NCI-H526 (cell line): ENCODE data around the gene PSMC4.
"Not testable (repeated sequence)": the region's sequence is repeated elsewhere in the genome, so short reads cannot be mapped to it uniquely, and the experiment has no call there.

Experiments used
- DNase-seq, 2 experiments: peaks; one replicate each; lab custom pipeline; 2025; lab: John Stamatoyannopoulos, UW

PSMC4 gene

DNA sequence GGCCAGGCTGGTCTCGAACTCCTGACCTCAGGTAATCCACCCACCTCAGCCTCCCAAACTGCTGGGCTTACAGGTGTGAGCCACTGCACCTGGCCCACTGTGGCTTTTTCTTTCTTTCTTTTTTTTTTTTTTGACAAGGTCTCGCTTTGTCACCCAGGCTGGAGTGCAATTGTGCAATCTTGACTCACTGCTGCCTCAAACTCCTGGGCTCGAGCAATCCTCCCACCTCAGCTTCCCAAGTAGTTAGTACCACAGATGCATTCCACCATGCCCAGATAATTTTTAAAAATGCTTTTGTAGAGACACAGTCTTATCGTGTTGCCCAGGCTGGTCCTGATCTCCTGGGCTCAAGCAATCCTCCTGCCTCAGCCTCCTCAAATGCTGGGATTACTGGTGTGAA is 24.4 kb upstream of the PSMC4 start:
- no peak for DNase-seq

DNA sequence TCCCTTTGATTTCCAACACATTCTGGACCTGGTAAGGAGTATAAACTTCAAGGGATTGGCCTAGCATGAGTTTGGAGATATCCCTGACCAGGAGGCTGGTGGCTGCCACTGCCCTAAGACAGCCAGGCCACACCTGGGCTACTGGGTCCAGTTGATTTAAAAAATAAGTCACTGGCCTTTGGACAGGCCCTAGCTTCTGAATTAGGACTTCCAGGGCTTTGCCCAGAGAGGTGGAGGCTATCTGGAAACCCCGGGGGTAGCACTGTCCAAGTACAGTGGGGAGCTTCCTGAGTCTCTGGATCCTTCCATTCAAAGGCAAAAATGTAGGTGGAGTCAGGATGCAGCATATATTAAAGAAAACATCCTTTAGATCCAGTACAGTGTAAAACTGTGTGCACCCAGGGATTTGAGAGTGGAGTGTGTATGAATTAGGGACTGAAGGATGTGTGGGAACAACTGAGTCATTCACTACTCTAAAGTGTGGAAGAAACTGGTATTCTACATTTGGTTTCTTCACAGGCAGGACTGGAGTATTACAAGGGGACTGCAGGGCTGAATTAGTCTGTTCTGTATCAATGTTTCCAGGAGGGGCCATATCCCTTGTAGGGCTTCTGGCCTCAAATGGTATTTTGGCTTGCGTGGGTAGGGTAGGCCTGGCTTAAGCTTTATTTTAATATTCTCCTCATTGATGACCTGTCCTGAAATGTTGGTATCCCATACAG is 21.8 kb upstream of the PSMC4 start:
- DNase-seq = no peak

GRCh38 chr19:39951065-39951650 is 19.8 kb upstream of the PSMC4 start:
- no peak for DNase-seq

- DNase-seq = no peak
These were observed 19.3 kb upstream of the PSMC4 start for GRCh38 chr19:39951686-39952085.

DNA sequence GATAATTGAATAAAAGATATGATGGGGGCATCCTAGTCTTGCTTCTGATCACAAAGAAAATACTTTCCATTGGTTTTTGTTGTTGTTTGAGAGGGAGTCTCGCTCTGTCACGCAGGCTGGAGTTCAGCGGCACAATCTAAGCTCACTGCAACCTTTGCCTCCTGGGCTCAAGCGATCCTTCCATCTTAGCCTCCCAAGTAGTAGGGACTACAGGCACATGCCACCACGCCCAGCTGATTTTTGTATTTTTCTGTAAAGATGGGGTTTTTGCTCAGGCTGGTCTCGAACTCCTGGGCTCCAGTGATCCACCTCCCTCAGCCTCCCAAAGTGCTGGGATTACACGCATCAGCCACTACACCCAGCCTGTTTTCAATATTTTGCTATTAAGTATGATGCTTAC is 17.1 kb upstream of the PSMC4 start:
- DNase-seq = no peak

- DNase-seq = not testable (repeated sequence)
These were observed 13.1 kb upstream of the PSMC4 start for GRCh38 chr19:39957886-39958285.

DNA sequence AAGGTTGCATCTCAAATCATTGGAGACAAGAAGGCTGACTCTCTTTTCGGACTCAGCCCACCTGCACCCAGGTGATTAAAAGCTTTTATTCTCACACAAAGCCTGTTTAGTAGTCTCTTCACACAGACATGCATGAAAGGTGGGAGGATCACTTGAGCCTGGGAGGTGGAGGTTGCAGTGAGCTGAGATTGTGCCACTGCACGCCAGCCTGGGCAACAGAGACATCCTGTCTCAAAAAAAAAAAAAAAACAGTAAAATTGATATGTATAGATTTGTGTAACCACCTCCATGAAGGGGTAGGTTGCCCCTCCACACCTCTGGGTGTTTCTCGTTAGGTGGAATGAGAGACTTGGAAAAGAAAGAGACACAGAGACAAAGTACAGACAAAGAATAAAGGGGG is 12.0 kb upstream of the PSMC4 start:
- not testable (repeated sequence) for DNase-seq

- DNase-seq = not testable (repeated sequence)
These were observed 11.6 kb upstream of the PSMC4 start for GRCh38 chr19:39959407-39959806.

GRCh38 chr19:39963898-39964297 is 7.1 kb upstream of the PSMC4 start:
- DNase-seq = no peak

DNA sequence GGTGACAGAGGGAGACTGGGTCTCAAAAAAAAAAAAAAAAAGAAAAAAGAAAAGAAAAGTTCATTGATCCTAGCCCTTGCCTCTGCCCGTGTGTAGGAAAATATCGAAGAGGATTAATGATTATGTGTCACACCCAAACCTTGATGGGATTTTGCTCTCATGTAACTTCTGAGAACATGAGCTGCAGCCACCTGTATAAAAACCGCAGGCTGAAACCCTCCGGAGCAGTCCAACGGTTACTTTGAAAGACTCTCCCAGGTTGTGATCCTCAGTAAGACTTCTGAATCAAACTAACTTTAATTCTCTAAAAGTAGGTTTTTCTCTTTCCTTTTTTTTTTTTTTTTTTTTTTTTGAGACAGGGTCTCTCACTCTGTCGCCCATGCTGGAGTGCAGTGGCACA is 4.3 kb upstream of the PSMC4 start:
- DNase-seq = no peak

DNA sequence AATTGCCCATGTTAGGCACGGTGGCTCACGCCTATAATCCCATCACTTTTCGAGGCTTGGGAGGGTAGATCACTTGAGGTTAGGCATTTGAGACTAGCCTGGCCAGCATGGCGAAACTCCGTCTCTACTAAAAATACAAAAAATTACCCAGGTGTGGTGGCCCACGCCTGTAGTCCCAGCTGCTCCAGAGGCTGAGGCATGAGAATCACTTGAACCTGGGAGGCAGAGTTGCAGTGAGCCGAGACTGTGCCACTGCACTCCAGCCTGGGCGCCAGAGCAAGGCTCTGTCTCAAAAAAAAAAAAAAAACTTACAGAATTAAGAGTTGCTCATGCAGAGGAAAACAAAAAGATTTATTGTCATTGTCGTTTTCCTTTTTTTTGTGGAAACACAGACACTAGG is 3.4 kb upstream of the PSMC4 start:
- DNase-seq = no peak

- no peak for DNase-seq
These were observed 2.2 kb upstream of the PSMC4 start for GRCh38 chr19:39968789-39969188.

DNA sequence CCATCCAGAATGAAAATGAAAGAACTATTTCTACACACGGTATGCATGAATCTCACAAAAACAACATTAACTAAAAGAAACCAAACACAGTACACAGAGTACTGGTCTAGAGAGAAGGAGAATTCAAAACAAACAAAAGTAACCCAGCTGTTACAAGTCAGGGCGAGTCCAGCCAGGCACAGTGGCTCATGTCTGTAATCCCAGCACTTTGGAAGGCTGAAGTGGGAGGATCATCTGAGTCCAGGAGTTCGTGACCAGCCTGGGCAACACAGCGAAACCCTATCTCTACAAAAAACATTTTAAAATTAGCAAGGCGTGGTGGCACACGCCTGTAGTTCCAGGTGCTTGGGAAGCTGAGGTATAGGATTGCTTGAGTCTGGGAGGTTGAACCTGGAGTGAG is 1.7 kb upstream of the PSMC4 start:
- no peak for DNase-seq

GRCh38 chr19:39969681-39970424 is 1.1 kb upstream of the PSMC4 start:
- DNase-seq = no peak

DNA sequence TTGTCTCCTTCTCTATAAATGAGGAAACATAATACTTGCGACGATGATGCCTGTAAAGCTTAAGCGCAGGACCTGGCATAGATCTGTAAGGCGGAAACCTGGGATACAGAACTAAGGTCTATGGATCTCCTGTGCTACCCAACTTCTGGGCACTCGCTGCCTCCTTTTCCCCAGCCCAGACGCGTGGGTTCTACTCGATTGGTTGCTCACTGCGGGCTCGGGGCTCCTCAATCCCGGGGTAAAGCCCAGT is 615 bp upstream of the PSMC4 start:
- peak in 1 of 2 experiments; percentile 76 for DNase-seq

DNA sequence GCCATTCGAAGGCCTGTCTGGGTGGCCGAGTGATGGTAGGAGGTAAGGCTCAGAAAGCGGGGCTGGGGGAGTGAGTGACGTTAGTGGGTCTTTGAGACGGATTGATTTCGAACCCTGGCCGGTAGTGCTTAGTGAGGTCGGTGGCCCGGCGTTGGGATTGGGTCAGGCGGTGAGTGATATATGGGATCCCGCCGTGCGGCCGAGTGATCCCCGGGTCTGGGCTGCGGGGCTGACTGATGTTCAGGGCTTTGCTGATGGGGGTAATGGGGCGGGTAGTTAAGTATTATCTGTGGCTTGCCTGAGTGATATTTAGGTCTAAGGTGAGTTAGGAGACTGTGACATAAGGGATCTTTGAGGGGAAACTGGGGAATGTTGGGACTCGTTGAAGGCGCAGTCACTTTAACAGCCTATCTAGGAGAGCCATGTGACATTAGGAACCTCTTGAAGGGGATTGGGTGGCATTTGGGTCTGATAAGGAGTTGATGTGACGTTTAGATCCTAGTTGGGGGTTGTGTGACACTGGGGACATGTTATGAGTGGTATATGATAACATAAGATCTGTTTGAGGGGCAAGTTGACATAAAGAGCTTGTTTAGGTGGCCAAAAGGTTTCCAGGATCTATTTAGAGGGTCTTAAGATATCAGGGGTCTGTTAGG is 543 bp downstream of the PSMC4 start:
- DNase-seq = no peak

DNA sequence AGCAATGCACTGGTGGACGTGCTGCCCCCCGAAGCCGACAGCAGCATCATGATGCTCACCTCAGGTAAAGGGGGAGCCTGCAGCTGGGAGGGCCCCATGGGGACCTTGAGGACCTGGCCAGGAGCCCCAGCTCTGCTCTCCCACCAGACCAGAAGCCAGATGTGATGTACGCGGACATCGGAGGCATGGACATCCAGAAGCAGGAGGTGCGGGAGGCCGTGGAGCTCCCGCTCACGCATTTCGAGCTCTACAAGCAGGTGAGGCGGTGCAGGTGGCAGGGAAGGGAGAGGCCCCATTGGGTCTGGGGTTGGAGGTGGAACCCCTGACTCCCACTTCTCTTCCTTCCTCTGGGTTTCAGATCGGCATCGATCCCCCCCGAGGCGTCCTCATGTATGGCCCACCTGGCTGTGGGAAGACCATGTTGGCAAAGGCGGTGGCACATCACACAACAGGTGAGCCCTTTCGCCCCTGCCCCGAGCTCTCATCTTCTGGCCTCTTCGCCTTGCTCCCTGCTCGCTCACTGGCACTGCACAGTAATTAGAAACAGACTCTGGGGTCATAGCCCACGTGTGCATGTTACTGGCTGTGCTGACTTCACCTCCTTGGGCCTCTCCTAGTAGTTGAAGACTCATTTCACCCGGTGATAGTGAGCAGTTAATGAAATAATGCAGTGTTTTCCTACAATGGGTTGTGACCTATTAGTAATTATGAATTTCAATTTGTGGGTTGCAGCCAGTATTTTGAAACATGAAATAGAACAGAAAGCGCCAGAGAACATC is 3.6 kb downstream of the PSMC4 start:
- DNase-seq = no peak

DNA sequence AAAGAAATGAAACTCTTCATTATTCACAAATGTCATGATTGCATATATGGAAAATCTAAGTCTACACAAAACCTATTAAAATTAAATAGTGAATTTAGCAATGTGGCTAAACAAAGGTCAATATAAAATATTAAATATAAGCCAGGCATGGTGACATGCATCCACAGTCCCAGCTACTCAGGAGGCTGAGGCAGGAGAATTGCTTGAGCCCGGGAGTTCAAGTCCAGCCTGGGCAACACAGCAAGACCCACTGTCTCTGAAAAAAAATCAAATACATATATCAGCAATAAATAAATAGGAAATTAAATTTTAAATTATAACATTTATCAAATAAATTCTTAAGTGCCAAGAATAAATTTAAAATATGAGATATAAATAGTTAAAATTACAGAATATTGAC is 11.9 kb downstream of the PSMC4 start:
- DNase-seq = no peak

GRCh38 chr19:39983695-39984300 is 12.8 kb downstream of the PSMC4 start:
- no peak for DNase-seq

DNA sequence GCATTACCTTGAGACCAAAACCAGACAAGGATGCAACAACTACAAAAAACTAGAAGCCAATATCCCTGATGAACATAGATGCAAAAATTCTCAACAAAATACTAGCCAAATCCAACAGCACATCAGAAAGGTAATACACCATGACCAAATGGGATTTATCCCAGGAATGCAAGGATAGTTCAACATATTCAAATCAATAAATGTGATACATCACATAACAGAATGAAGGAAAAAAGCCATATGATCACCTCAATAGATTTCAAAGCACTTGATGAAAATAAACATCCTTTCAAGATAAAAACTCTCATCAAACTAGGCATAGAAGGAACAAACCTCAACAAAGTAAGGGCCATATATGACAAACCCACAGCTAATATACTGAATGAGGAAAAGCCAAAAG is 15.7 kb downstream of the PSMC4 start:
- DNase-seq = no peak

DNA sequence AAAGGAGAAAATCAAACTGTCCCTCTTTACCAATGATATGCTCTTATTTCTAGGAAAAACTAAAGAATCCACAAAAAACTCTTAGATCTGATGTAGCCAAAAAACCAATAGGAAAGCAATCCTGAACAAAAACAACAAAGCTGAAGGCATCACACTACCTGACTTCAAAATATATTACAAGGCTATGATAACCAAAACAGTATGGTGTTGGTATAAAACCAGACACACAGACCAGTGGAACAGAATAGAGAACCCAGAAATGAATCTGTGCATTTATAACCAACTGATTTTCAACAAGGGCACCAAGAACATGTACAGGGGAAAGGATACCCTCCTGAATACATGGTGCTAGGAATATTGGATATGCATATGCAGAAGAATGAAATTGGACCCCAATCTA is 16.2 kb downstream of the PSMC4 start:
- no peak for DNase-seq

DNA sequence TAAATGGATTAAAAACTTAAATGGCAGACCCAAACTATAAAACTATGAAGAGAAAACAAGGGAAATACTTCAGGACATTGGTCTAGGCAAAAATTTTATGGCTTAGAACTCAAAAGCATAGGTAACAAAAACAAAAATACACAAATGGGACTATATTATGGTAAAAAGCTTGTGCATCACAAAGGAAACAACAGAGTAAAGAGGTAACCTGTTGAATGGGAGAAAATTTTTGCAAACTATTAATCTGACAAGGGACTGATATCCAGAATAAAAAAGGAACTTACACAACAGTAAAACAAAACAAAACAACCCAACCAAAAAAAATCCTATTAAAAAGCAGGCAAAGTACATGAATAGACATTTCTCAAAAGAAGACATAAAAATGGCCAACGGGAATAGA is 16.6 kb downstream of the PSMC4 start:
- no peak for DNase-seq
